ENCODE data around the gene SND1.

The SND1 gene

GRCh38 chr7:128120116-128120515 is 468.1 kb downstream of the SND1 start:
- DNase-seq (ENCODE audit: low read depth), result no peak

GRCh38 chr7:128120976-128121490 is 469.0 kb downstream of the SND1 start:
- DNase-seq (ENCODE audit: low read depth), result no peak

- no peak for DNase-seq (ENCODE audit: low read depth)
These were observed 469.9 kb downstream of the SND1 start for GRCh38 chr7:128121711-128122530.

GRCh38 chr7:128122576-128123290 is 470.7 kb downstream of the SND1 start:
- no peak for DNase-seq (ENCODE audit: low read depth)

- no peak for DNase-seq (ENCODE audit: low read depth)
These were observed 471.5 kb downstream of the SND1 start for GRCh38 chr7:128123291-128124037.

- no peak for DNase-seq (ENCODE audit: low read depth)
These were observed 472.8 kb downstream of the SND1 start for GRCh38 chr7:128124786-128125185.

- no peak for DNase-seq (ENCODE audit: low read depth)
These were observed 473.8 kb downstream of the SND1 start for GRCh38 chr7:128125816-128126215.

- DNase-seq (ENCODE audit: low read depth), result no peak
These were observed 476.4 kb downstream of the SND1 start for GRCh38 chr7:128128401-128128800.

- DNase-seq (ENCODE audit: low read depth), result no peak
These were observed 477.4 kb downstream of the SND1 start for GRCh38 chr7:128129224-128129864.

GRCh38 chr7:128131115-128131514 is 479.1 kb downstream of the SND1 start:
- DNase-seq (ENCODE audit: low read depth), result no peak

GRCh38 chr7:128131731-128132130 is 479.7 kb downstream of the SND1 start:
- no peak for DNase-seq (ENCODE audit: low read depth)

GRCh38 chr7:128132426-128133069 is 480.6 kb downstream of the SND1 start:
- no peak for DNase-seq (ENCODE audit: low read depth)

- no peak for DNase-seq (ENCODE audit: low read depth)
These were observed 483.1 kb downstream of the SND1 start for GRCh38 chr7:128135159-128135514.

- peak; percentile 14 for DNase-seq (ENCODE audit: low read depth)
These were observed 483.7 kb downstream of the SND1 start for GRCh38 chr7:128135515-128136214.

- no peak for DNase-seq (ENCODE audit: low read depth)
These were observed 484.2 kb downstream of the SND1 start for GRCh38 chr7:128136215-128136597.

- no peak for DNase-seq (ENCODE audit: low read depth)
These were observed 485.2 kb downstream of the SND1 start for GRCh38 chr7:128137181-128137580.

GRCh38 chr7:128139406-128139805 is 487.4 kb downstream of the SND1 start:
- no peak for DNase-seq (ENCODE audit: low read depth)

GRCh38 chr7:128141683-128142195 is 489.7 kb downstream of the SND1 start:
- DNase-seq (ENCODE audit: low read depth), result no peak

Data from stimulated activated CD8-positive, alpha-beta memory T cell treated with anti-CD3 and anti-CD28 coated beads, Interleukin-15, amount 100 ng/mL, for 1 hour (primary cell).